ENCODE measurements around the gene CD81. TPM values are rescaled to one million over a fixed set of nuclear protein-coding genes. Genes with fewer than 3 reads are reported as not detected.

Gene CD81
- total and polyA plus RNA-seq, 2 experiments from 2014 or later: 212 to 444 TPM

DNA sequence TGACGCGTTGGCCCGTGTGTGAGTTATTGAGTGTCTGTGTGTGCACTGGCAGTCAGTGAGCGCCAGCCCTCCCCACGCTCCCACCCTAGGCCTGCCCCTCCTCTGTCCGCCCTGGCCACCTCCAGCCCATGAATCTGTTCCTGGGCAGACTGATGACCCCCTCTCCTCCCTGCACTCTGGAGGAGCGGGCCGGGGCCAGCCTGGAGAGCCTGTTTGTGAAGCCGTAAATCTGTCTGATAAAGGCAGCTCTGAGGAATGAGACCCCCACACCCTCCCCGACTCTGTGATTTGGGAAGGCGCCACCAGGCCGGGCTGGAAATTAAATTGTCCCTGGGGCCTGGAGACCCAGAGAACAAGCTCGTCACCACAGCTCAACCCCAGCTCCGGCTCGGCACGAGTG lies 32.0 kb downstream of the CD81 start:
- H3K36me3 ChIP-seq: no peaks in the 10 kb centered on the region
- peak in 1 of 2 donors; percentile 21 for DNase-seq (ENCODE audit: low read depth in 1 of 2, low spot score in 1 of 2)
- TF ChIP-seq, protein P1, sequence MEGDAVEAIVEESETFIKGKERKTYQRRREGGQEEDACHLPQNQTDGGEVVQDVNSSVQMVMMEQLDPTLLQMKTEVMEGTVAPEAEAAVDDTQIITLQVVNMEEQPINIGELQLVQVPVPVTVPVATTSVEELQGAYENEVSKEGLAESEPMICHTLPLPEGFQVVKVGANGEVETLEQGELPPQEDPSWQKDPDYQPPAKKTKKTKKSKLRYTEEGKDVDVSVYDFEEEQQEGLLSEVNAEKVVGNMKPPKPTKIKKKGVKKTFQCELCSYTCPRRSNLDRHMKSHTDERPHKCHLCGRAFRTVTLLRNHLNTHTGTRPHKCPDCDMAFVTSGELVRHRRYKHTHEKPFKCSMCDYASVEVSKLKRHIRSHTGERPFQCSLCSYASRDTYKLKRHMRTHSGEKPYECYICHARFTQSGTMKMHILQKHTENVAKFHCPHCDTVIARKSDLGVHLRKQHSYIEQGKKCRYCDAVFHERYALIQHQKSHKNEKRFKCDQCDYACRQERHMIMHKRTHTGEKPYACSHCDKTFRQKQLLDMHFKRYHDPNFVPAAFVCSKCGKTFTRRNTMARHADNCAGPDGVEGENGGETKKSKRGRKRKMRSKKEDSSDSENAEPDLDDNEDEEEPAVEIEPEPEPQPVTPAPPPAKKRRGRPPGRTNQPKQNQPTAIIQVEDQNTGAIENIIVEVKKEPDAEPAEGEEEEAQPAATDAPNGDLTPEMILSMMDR (IDR thresholded peaks at IDR 0.05; ENCODE audit: low read depth, low read length): no peak
- H3K27ac ChIP-seq: peak overlapping the region; percentile 86
- no peak overlapping the region for H3K4me3 ChIP-seq
- H3K9me3 ChIP-seq (ENCODE audit: low read depth): no peaks in the 10 kb centered on the region
- no peaks in the 10 kb centered on the region for H3K27me3 ChIP-seq
- H3K4me1 ChIP-seq (ENCODE audit: low read depth): peaks cover 15% of the 10 kb centered on the region

- no peaks in the 10 kb centered on the region for H3K27me3 ChIP-seq
- no peaks in the 10 kb centered on the region for H3K9me3 ChIP-seq (ENCODE audit: low read depth)
- peak overlapping the region; percentile 86 for H3K27ac ChIP-seq
- no peak overlapping the region for H3K4me3 ChIP-seq
- H3K36me3 ChIP-seq: no peaks in the 10 kb centered on the region
- DNase-seq (ENCODE audit: low read depth in 1 of 2, low spot score in 1 of 2): peak in 1 of 2 donors; percentile 14
- TF ChIP-seq, protein P1 (IDR thresholded peaks at IDR 0.05; ENCODE audit: low read depth, low read length): no peak
- peaks cover 15% of the 10 kb centered on the region for H3K4me1 ChIP-seq (ENCODE audit: low read depth)
These were observed 32.7 kb downstream of the CD81 start for GRCh38 chr11:2409611-2410468.

DNA sequence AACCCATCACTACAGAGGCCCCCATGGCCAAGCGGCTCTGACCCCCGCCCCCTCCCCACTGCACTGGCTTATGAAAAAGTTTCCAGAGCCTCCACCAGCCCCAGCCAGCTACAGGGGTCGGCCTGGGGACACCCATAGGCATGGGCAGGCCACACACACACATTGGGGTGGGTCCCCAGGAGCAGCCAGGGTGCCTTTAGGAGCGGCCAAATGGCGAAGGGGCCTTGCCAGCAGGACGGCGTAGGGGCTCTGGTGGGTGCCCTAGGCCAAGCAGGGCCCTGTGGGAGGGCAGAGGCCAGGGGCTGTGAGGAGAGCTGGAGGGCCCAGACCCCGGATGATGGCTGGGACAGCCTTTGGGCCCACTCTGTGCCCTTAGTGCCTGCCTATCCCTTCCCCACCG lies 33.5 kb downstream of the CD81 start:
- Histone ChIP-seq H3K4me3 (no peak overlapping the region), H3K36me3 (no peaks in the 10 kb centered on the region), H3K9me3 (ENCODE audit: low read depth) (no peaks in the 10 kb centered on the region), H3K4me1 (ENCODE audit: low read depth) (peaks cover 15% of the 10 kb centered on the region), H3K27ac (no peak overlapping the region), H3K27me3 (no peaks in the 10 kb centered on the region)
- TF ChIP-seq, protein P1 (IDR thresholded peaks at IDR 0.05; ENCODE audit: low read depth, low read length): no peak
- no peak for DNase-seq (ENCODE audit: low read depth in 1 of 2, low spot score in 1 of 2)

DNA sequence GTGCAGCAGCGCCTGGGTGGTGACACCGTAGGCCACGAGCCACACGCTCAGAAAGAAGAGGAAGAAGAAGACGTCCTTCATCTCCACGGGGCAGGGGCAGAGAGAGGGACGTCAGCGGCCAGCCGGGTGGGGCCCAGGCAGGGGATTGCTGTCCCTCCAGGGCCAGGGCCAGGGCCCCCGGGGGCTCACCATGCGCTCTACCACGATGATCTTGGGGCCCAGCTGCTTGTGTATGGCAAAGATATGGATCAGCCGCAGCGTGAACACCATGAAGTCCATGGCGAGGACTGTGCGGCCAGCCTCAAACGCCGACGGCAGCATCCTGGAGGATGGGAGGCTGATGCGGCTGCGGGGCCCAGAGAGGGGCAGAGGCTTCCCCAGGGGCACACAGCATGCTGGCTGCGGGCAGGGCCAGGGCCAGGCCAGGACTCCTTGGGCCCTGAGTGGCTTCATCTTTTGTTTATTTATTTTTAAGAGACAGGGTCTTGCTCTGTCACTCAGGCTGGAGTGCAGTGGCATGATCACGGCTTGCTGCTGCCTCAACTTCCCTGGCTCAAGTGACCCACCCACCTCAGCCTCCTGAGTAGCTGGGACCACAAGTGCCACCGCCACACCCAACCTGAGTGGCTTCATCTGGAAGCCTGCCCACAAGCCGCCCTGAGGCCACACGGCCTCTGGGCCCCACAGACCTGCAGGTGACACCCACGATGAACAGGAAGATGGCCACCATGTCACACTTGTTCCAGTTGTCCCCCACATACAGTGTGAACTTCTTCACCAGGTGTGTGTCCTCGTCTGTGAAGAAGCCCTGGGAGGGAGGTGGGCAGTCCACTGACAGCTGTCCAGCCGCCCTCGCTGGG lies 34.6 kb downstream of the CD81 start:
- Histone ChIP-seq H3K27ac (no peak overlapping the region), H3K4me1 (ENCODE audit: low read depth) (peaks cover 15% of the 10 kb centered on the region), H3K4me3 (no peak overlapping the region), H3K9me3 (ENCODE audit: low read depth) (no peaks in the 10 kb centered on the region), H3K36me3 (no peaks in the 10 kb centered on the region), H3K27me3 (no peaks in the 10 kb centered on the region)
- TF ChIP-seq, protein P1 (IDR thresholded peaks at IDR 0.05; ENCODE audit: low read depth, low read length): no peak
- DNase-seq (ENCODE audit: low read depth in 1 of 2, low spot score in 1 of 2): no peak

DNA sequence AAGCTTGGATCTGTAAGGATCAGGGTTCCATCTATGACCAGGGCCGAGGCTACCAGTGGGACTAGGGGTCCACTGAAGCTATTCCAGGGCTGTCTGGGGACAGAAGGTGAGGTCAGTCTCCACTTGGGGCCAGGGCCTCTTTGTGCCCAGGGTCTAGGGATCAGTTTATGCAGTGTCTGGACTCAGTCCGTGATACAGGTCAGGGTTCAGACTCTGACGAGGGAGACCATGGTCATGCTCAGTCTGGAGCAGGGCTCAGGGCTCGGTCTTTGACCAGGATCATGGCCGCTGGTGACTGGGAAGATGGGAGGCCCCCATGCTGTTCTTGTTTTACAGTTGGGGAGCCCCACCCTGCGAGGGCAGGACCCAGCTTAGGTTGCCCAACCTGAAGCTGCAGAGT lies 35.2 kb downstream of the CD81 start:
- H3K27ac ChIP-seq: no peak overlapping the region
- no peak overlapping the region for H3K4me3 ChIP-seq
- H3K27me3 ChIP-seq: no peaks in the 10 kb centered on the region
- TF ChIP-seq, protein P1 (IDR thresholded peaks at IDR 0.05; ENCODE audit: low read depth, low read length): no peak
- no peaks in the 10 kb centered on the region for H3K36me3 ChIP-seq
- peaks cover 15% of the 10 kb centered on the region for H3K4me1 ChIP-seq (ENCODE audit: low read depth)
- DNase-seq (ENCODE audit: low read depth in 1 of 2, low spot score in 1 of 2): no peak
- no peaks in the 10 kb centered on the region for H3K9me3 ChIP-seq (ENCODE audit: low read depth)

Data from cardiac muscle cell (in vitro differentiated cells and primary cell).